EL (cell line): Measurements from ENCODE around the gene ARRB1.
A peak's percentile ranks its signal among the peaks of the same experiment; 100 is the strongest.

Experiments
- DNase-seq: peaks from one replicate; pipeline ENCODE4 v3.0.0-alpha.2; 2016

Gene ARRB1

DNA sequence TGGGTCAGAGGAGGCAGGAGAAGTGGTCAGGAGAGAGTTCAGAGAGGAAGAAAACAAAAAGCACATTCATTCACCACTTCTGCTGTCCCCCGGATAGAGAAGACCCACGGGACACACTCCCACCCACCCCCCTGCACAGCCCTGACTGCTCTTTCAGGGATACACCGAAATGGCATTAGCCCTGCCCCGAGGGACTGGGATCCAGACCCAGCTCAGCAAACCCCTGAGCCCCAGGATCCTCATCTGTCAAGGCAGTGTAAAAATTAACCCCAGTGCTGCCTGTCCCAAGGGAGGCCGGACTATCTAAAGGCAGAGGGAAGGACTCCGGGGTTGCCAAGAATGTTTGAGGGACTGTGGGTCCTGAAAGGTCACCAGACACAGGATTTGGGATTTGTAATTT lies 79.7 kb downstream of the ARRB1 start:
- DNase-seq = no peak

DNA sequence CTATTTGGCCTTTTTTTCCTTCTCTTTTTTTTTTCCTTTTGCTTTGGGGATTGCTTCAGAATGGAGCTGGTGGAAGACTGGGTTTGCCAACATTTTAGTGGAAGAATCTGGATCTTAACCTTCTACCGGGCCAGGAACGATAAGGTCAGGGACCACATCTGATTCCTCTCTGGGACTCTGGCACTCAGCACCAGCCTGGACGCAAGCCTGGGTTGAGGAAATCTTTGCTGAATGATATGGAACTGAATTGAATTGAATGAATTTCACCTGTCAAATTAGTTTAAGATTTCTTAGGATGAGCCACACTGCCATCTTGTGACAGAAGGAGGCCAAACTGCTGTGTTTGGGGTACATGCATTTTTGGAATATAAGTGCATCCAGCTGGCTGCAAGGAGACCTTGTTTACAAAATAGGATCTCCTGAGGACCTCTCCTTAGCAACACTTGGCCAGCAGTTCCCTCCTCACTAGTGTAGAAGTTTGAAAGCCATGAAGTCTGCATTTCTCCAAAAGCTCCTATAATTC lies 80.5 kb downstream of the ARRB1 start:
- peak; percentile 19 for DNase-seq

DNA sequence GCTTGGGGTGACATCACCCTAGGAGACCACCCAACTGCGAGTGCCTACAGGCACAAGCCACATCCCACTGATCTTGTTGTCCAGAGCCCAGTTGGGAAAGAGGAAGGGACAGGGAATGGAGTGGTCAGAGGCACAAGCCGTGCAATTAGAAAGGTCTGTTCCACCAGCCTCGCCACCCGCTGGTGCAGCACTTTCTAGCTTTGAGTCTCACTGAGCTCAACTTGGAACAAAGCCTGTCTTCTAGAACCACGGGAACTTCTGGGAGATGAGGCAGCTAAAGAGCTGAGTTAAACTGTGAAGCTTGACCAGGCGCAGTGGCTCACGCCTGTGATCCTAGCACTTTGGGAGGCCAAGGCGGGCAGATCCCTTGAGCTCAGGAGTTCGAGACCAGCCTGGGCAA lies 81.6 kb downstream of the ARRB1 start:
- no peak for DNase-seq

DNA sequence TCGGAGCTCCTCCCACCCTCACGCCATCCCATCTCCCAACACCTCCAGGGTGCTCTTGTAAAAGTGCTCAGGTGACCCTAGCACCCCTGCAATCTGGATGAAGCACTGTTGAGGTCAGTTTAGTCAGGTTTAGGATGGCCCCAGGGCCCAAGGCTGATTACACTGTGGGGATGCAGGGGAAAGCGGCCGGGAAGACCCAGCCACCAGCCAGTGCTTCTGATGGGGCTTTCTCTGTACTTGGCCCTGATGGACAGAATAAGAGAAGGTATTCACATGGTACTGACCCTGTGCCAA lies 82.1 kb downstream of the ARRB1 start:
- no peak for DNase-seq

DNA sequence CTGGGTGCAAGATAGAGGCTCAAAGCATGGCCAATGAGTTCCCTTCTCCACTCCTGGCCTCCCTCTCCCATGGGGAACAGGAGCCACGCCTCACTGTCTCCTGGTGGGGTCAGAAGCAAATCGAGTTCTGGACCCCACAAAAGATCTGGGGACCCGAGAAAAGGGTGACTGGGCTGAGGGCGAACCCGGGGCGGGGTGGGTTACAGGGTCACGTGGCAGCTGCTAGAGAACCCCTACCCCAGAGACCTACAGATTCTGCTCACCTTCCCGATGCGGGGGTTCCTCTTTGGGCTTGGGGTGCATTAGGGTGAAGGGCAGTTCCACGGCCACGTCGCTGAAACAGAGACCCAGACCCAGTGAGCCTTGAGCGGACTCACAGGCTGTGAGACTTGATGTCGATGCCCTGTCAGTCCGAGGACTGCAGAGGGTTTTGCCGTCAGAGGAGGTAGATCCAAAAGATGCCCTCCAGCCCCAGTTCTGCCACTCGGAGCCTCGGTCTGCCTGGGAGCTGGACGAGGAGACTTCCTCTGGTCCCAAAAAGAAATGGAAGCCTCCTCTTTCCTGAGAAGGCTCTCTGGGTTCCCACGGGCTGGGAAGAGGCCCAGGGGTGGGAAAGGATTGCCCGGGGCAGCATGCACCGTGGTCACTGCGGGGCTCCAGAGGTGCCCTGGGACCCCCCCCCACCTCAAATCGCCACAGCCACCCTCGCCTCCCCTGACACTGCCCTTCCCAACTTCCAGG lies 82.7 kb downstream of the ARRB1 start:
- DNase-seq = no peak

DNA sequence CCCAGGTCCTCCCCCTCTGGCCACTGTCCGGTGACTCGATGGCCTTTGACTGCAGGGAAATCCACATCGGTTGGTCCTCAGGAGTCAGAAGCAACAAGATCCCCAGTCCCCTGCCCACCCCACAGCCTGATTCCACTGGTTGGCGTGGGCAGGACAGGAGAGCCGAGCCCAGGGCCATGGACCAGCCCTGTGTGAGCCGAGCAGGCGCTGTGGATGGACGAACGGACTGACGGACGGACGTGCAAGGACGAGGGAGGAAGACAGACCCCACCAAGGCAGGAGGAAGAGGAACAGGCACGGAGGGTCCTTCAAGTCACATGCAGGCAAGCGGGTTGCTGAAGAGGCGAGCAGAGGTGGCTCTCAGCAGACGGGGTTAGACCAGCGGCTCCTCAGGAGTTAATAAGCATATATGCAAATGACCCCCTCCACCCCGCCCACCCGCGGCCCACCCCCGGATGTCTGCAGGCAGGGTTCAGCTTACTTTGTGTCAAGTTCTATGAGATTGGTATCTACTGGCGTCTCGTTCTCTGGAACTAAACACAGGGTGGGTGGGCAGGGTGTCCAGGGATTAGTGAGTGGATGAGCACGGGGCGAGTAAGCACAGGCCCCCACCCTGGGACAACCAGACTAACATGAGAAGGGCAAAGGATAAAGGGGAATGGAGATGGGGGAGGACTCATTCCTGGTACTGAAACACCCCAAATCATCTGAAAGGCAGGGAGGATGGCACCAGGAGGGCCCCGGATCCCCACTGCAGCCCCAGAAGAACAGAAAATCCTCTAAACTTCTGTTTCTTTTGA lies 84.1 kb downstream of the ARRB1 start:
- no peak for DNase-seq

DNA sequence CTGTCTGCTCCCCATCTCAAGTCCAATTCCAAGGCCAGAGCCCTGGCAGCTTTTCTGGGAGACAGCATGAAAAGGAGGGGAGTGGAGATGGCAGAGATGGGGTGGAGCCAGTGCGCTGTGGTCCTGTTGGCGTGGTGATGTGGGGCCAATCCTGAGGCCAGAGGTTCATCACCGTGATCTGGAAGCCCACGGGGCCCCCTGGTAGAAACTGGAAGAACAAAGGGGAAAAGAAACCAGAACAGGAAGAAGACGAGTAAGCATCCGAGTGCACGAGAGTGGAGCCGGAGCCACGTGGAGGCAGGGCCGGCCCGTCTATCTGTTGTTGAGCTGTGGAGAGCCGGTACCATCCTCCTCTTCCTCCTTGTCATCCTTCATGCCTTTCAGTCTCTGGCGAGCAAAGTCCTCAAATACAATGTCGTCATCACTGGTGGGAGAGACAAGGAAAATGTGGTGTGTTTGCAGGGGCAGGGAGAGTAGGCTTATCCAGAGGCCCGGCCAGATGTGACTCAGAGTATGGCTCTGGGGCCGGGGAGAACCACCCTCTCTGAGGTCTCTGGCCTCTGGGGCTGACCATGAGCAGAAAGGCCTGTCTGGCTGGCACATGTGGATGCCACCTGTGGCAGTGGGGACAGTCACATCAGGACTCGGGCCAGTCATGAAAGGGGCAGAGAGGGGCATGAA lies 85.5 kb downstream of the ARRB1 start:
- peak; percentile 25 for DNase-seq

DNA sequence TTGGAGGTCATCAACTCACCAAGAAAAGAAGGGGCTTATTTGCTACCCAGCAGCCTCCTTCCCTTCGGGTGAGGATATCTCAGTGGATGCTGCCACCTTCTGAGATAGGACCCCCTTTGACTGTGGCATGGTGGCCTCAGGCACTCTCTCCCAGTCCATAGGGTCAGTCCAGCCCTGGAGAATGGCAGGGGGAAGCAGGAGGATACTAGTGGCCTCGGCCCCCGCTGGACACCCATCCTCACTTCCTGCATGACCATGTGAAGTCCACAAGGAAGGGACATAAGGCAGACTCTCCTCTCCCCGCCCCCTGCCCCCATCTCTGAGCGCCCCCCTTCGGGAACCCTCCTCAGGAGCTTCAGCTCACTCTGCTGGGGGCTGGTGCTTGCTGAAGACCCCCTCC lies 86.5 kb downstream of the ARRB1 start:
- no peak for DNase-seq

DNA sequence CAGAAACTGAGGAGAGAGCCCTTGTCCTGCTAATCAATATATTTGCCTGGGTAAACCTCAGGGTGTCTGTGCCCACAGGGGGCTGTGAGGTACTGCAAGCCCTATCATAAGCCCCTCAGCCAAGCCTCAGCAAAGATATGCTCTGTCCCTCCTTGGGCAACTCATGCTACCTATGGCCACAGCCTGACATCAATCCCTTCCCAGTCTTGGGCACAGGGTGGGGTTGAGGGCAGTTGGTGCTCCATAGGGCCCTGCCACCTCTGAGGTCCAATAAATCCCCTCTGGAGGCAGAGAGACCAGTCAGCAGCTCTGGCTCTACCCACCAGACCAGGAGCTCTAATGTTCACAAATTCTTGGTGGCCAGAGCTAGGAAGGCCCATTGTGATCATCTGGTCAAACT lies 87.1 kb downstream of the ARRB1 start:
- DNase-seq = no peak

DNA sequence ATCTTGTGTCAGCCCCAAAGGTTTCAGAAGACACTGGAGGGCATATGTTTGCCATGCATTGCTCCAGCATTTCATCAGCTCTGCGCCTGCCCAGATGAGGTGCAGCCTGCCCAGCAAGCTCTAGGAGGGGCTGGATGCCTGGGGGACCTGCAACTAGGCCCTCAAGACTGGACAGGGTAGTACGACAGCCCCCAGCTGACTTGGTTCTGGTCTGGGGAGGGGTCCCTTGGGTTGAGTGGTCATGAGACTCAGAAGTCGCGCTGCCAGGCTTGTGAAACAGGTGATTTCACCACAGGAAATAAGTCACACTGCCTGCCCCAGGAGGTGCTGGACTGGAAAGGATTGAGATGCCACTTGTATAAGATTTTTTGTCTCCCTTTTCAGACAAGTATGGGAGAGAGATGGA lies 87.5 kb downstream of the ARRB1 start:
- DNase-seq = no peak

DNA sequence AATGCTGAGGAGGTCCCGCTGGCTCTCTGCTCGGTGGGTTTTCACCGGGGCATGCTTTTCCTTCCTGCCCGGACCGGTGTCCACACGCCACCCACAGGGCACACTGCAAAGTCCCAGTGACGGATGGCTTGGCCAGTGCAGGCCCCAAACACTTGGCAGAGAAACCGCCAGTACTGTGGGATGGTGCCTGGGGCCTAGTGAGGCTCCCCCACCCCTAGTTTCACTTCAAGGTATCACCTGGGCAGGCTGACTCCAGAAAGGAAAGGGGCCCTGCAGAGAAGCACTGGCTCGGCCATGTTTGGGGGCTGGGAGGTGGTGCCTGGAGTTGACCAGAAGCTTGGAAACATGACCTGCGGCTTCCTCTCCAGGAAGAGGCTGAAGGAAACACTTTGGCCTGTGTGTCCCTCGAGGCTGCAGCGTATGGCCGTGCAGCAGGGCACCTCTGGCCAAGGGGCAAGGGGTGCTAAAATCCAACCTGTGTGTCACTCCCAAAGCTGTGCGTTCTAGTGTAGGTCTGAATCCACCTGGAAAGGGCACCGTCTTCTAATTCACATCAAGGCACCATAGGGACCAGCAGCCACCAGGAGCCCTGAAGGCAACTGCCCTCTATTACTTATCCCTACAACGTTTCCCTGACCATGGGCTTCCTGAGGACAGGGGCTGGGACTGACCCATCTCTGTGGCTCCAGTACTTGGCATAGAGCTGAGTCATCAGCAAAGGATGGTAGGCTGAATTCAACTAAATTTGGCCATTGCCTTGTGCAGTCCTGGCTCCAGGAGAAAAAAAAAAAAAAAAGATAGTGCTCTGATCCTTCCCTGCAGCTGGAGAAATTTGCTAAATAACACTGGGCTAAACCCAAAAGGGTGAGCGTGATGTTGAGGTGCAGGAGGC lies 88.3 kb downstream of the ARRB1 start:
- DNase-seq = no peak

DNA sequence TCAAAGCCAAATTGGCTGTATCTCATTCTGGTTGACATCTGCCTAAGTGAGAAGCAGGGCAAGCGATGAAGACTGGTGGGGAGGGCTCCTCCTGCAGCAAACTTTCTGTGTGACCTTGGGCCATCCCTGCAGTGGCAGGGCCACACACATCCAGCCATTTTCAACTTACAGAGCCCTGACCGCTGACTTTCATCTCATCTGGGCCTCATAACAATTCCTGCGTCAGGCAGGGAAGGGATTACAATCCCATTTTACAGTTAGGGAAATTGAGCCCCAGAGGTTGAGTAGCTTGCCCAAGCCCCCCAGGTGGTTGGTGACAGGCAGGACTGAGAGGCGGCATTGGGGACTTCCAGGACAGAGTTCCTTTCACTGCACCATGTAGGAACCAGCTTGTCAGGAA lies 89.0 kb downstream of the ARRB1 start:
- no peak for DNase-seq

DNA sequence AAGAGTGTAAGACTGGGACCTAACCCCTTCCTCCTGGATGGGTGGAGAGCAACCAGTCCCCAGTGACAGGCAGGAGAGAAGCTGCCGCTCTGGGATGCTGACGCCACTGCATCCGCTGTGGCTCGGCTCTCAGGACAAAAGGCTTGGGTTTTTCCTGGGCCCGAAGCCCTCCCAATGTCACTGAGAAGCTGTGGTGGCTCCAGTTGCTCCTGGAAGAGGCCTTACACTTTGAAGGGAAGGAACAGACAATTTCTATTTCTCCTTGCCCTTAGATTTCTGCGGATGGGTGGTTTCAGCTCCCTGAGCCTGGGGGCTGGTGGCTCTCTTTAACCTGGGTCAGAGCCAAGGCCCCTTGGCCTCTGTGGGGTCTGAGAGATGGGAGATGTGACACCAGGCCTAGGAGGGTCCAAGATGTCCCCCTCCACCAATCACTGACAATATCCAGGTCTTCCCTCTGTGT lies 89.5 kb downstream of the ARRB1 start:
- no peak for DNase-seq

DNA sequence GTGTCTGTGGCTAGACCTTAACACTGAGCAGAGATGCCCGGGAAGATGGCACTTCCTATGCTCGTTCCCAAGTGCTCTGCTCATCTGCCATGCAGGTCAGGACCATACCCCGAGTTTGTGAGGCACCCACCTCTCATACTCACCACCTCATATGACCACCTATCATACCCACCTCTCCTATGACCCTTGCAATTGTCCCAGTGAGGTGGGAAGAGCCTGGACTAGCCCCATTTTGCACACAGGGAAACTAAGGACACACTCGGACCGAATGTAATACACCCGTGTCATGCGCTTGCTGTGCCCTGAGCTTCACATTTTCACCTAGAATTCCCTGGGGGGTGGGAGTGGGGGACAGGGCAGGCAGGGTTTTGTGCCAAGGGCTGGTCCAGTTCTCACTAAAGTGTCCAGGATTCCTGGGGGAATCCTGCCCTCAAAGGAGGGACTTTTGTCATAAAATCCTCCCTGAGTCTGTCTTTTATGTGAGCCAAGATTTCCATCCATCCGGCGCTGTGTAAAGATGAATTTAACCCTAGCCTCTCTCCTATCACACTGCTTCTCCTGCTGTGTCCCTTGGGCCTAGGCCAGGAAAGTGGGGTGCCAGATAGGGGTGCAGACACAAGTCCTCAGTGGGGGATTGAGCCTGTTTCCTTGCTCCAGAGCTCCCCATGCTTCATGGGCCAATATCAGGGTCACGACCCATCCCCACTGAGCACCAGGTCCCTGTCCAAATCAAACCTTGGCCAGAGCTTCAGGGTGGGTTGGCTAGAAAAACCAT lies 90.9 kb downstream of the ARRB1 start:
- no peak for DNase-seq

DNA sequence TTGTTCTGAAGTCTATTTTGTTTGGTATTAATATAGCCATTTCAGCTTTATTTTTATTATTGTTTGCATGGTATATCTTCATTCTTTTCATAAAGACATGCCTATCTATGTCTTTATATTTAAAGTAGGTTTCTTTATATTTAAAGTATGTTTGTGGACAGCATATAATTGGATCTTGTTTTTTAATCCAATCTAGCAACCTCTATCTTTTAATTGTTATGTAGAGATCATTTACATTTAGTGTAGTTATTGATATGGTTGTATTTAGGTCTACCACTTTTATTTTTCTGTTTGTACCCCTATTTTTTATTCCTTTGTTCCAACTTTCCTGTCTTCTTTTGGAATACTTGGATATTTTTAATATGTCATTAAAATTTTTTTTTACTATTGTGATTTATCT lies 97.1 kb downstream of the ARRB1 start:
- no peak for DNase-seq

DNA sequence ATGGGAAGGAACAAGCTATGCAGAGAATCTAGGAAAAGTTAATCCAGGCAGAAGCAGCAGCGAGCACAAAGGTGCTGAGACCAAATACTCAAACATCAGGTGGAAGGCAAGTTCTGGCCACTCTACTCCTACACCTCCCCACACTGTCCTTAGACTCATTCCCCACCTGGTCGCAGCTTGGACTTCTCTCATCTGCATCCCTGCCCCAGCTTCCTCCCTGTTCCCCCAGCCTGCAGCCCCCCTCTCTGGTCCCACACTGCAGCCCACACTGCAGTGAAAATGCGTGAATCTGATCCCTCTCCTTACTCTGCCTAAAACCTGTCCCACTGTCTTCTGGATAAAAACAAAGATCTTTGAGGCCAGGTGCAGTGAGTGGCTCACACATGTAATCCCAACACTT lies 101.8 kb downstream of the ARRB1 start:
- no peak for DNase-seq

DNA sequence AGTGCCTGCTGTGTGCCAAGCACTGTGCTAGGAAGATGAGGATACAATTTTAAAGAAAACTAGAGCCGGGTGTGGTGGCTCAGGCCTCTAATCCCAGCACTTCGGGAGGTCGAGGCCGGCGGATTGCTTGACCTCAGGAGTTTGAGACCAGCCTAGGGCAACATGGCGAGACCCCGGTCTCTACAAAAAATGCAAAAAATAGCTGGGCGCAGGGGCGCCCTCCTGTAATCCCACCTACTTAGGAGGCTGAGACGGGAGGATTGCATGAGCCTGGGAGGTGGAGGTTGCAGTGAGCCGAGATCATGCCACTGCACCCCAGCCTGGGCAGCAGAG lies 102.6 kb downstream of the ARRB1 start:
- no peak for DNase-seq

DNA sequence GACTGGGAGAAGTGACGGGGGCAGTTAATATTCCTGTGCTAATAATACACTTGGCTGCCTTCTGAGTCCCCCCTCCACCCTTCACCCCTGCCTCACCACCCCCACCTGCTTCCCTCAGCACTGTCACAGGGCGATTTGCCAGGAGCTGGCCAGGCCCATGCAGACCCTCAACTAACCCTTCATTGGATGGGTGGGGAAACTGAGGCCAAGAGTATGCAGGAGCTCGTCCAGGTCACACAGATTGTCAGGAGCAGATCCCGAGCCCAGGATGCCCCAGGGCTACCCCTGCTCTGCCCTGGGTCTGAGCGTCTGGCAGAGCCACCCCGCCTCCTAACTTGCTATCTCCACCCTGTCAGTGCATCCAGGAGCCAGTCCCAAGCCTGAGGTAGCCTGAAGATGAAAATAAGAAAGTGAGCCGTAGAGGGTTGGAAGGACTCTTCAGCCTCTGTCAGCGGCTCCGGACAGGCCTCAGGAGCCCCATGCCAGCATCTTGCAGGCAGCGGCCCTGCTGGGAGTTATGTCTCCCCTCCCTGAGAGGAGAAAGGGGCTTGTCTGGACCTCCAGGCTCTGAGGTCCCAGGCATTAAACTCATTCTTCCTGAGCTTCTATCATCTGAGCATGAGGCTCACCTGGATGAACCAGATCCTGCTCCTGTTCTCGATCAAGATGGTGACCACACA lies 104.7 kb downstream of the ARRB1 start:
- DNase-seq = no peak

DNA sequence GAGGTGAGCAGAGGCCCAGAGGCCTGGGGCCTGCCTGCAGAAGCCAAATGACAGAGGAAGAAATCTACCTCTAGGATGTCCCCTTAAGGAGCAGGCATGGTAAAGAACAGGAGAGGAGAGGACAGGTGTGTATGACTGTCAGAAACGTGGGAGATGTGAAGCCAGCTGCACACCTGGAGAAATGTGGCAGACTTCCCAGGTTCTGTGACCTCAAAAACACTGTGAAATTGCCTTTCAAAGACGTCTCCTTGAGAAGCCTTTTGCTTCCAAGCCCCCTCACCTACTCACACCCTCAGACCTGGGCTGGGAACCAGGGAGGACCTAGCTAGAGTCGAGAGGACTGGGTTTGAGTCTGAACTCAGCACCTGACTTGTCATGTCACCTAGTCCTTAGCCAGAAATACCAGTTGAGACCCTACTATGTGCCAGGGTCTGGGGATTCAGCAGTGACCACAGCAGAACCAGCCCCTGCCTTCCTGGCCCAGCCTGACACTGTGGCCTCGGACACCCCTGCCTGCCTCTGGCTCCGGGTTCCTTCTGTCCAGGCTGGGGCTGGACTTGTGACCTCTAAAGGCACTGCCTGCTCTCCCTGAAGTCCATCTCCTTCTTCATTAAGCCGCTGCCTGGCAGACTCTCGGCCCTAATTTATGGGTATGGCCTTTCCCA lies 105.3 kb downstream of the ARRB1 start:
- no peak for DNase-seq

DNA sequence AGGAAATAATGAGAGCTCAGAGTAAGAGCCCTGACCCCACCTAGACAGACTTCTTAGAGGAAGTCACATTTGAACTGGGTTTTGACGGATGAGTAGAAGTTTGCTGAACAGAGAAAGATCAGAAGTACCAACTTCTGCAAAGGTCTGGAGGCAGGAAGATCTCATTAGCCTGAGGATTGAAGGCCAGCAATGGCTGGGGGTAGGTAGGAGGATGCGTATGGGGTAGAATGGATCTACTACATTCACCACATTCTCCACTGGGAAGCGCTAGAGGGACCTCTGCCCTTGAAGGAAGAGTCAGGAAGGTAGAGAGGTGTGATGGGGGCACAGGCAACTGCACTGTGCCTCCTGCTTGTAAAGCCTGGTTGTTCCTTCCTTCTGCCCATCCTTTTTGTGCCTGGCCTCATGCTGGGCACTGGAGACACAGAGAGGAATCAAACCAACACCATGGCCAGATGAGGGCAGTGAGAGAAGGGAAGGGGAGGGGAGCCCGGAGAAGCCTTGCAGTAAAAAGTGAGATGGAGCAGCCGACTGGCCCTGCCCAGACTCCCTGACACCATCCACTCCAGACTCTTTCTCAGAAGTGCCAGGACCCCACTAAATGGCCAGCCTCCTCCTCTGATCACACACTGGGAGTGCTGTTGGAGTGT lies 106.0 kb downstream of the ARRB1 start:
- DNase-seq = no peak
